ENCODE data around the gene NEMP1.

DNA sequence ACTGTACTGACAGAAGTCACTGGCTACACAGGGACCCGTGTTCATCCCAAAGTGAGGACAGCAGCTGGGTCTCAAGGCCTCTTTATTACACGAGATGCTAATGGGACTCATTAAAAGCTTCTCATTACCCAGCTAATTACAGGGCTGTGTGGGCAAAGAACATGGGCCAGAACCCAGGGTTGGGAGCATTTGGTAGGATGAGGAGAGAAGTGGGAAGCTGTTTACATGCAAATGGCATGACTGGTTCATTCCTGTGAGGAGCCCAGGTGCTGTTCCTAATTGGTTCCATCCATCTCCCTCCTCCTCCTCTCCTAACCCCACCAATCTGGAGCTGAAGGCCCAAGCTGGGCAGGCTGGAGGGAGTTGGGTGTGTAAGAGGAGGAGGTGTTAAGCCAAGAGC, 53.4 kb downstream of the NEMP1 start:
- TF ChIP-seq, protein P1, sequence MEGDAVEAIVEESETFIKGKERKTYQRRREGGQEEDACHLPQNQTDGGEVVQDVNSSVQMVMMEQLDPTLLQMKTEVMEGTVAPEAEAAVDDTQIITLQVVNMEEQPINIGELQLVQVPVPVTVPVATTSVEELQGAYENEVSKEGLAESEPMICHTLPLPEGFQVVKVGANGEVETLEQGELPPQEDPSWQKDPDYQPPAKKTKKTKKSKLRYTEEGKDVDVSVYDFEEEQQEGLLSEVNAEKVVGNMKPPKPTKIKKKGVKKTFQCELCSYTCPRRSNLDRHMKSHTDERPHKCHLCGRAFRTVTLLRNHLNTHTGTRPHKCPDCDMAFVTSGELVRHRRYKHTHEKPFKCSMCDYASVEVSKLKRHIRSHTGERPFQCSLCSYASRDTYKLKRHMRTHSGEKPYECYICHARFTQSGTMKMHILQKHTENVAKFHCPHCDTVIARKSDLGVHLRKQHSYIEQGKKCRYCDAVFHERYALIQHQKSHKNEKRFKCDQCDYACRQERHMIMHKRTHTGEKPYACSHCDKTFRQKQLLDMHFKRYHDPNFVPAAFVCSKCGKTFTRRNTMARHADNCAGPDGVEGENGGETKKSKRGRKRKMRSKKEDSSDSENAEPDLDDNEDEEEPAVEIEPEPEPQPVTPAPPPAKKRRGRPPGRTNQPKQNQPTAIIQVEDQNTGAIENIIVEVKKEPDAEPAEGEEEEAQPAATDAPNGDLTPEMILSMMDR (IDR thresholded peaks at IDR 0.05), result no peak
- no peak for TF ChIP-seq POLR2A (IDR thresholded peaks at IDR 0.05)
